GM21737 (cell line): ENCODE measurements around the gene EPHX1.

Source experiments
- ATAC-seq: cut with Tn5 transposase; IDR thresholded peaks from one replicate; pipeline ENCODE4 v1.9.1; 2021; ENCODE audit warnings: mild to moderate bottlenecking, moderate library complexity; ENCODE audit not compliant: unreplicated experiment

Gene EPHX1

GRCh38 chr1:225892307-225892706, 82.4 kb downstream of the EPHX1 start:
- no peak for ATAC-seq
